Panc1 (cell line): ENCODE data around the gene GDPD3.

Experiments used
- POLR2AphosphoS5 ChIP-seq: IDR thresholded peaks from 2 replicates; pipeline ENCODE4 v1.6.1; 2012; ENCODE audit warnings: mild to moderate bottlenecking, low read depth, low read length, moderate library complexity
- SIN3A ChIP-seq: IDR thresholded peaks from 2 replicates; pipeline ENCODE4 v1.6.1; 2012; ENCODE audit warnings: low read depth, mild to moderate bottlenecking, low read length, moderate library complexity, borderline replicate concordance; ENCODE audit not compliant: insufficient read depth
- TF ChIP-seq, protein P1 (sequence below): fragments of 450-650 bp; IDR thresholded peaks from 2 replicates; pipeline ENCODE4 v1.5.1; 2017; ENCODE audit warnings: mild to moderate bottlenecking
- TF ChIP-seq, protein P2 (sequence below), 2 experiments: IDR thresholded peaks; 2 replicates each; pipeline ENCODE4 v1.6.1; 2011 to 2012; ENCODE audit warnings: low read depth in 2 of 2, control low read depth in 1 of 2, low read length in 1 of 2, mild to moderate bottlenecking in 1 of 2, moderate library complexity in 1 of 2; ENCODE audit not compliant: insufficient read depth in 1 of 2

DNA sequence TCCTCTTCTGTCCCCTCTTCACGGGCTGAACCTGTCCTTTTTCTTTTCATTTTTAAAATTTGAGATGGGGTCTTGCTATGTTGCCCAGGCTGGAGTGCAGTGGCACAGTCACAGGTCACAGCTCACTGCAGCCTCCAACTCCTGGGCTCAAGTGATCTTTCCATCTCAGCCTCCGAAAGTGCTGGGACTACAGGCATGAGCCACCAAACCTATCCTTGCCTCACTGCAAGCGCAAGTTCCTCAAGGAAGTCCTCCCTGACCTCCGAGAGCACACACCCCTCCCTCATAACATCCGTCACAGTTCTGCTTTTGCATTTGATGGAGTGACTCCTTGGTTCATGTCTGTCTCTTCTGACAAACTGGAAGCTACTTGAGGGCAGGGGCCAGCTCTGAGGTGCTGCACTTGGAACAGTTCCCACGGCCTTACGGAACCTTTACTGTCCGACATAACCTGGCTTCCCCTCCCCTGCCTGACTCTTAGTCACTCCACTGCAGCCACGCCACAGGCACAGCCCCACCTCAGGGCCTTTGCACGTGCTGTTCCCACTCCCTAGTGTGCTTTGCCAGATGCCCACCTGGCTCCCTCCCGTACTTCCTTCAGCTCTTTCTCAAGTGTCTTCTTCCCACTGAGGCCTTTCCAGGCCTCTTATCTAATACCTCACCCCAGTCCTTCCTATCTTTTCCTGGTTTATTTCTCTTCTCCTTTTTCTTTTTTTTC lies 26.0 kb downstream of the GDPD3 start:
- TF ChIP-seq SIN3A (no peak), POLR2AphosphoS5 (no peak)
- TF ChIP-seq, protein P1, sequence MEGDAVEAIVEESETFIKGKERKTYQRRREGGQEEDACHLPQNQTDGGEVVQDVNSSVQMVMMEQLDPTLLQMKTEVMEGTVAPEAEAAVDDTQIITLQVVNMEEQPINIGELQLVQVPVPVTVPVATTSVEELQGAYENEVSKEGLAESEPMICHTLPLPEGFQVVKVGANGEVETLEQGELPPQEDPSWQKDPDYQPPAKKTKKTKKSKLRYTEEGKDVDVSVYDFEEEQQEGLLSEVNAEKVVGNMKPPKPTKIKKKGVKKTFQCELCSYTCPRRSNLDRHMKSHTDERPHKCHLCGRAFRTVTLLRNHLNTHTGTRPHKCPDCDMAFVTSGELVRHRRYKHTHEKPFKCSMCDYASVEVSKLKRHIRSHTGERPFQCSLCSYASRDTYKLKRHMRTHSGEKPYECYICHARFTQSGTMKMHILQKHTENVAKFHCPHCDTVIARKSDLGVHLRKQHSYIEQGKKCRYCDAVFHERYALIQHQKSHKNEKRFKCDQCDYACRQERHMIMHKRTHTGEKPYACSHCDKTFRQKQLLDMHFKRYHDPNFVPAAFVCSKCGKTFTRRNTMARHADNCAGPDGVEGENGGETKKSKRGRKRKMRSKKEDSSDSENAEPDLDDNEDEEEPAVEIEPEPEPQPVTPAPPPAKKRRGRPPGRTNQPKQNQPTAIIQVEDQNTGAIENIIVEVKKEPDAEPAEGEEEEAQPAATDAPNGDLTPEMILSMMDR, result no peak
- TF ChIP-seq, protein P2, sequence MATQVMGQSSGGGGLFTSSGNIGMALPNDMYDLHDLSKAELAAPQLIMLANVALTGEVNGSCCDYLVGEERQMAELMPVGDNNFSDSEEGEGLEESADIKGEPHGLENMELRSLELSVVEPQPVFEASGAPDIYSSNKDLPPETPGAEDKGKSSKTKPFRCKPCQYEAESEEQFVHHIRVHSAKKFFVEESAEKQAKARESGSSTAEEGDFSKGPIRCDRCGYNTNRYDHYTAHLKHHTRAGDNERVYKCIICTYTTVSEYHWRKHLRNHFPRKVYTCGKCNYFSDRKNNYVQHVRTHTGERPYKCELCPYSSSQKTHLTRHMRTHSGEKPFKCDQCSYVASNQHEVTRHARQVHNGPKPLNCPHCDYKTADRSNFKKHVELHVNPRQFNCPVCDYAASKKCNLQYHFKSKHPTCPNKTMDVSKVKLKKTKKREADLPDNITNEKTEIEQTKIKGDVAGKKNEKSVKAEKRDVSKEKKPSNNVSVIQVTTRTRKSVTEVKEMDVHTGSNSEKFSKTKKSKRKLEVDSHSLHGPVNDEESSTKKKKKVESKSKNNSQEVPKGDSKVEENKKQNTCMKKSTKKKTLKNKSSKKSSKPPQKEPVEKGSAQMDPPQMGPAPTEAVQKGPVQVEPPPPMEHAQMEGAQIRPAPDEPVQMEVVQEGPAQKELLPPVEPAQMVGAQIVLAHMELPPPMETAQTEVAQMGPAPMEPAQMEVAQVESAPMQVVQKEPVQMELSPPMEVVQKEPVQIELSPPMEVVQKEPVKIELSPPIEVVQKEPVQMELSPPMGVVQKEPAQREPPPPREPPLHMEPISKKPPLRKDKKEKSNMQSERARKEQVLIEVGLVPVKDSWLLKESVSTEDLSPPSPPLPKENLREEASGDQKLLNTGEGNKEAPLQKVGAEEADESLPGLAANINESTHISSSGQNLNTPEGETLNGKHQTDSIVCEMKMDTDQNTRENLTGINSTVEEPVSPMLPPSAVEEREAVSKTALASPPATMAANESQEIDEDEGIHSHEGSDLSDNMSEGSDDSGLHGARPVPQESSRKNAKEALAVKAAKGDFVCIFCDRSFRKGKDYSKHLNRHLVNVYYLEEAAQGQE (IDR thresholded peaks at IDR 0.05; ENCODE audit: insufficient read depth in 1 of 2, low read depth in 2 of 2, low read length in 1 of 2), result no peak
